HL-60 (cell line): Measurements from ENCODE around the gene TAF11L5.
"Not testable (repeated sequence)": the region's sequence is repeated elsewhere in the genome, so short reads cannot be mapped to it uniquely, and the experiment has no call there.

Source experiments
- DNase-seq, 2 experiments: peaks; one replicate each; pipeline ENCODE4 v3.0.0-alpha.2; 2010 to 2020; ENCODE audit warnings: low read depth in 1 of 2, low spot score in 1 of 2
- H3K27ac ChIP-seq: fragments of 250-450 bp; sonication (Bioruptor Pico); replicated peaks from 2 replicates; pipeline ENCODE4 v1.5.1; 2020; ENCODE audit warnings: mild to moderate bottlenecking, moderate library complexity
- H3K27me3 ChIP-seq: fragments of 250-450 bp; sonication (Bioruptor Pico); 2 replicates; pipeline ENCODE4 v1.5.1; 2021; ENCODE audit warnings: mild to moderate bottlenecking, moderate library complexity; ENCODE audit not compliant: insufficient read depth, poor library complexity, severe bottlenecking
- H3K4me3 ChIP-seq: replicated peaks from 2 replicates; pipeline ENCODE4 v1.5.1; 2011; ENCODE audit warnings: mild to moderate bottlenecking, control low read depth, low read length; ENCODE audit not compliant: insufficient read depth
- CTCF ChIP-seq: IDR thresholded peaks from one replicate; pipeline ENCODE4 v1.5.1; 2011; ENCODE audit warnings: low read length, control low read depth, inconsistent platforms; ENCODE audit not compliant: insufficient read depth
- GABPA ChIP-seq: IDR thresholded peaks from 2 replicates; pipeline ENCODE4 v1.6.1; 2012; ENCODE audit warnings: low read depth
- POLR2AphosphoS5 ChIP-seq: IDR thresholded peaks from 2 replicates; pipeline ENCODE4 v1.6.1; 2012; ENCODE audit warnings: low read depth
- REST ChIP-seq: IDR thresholded peaks from 2 replicates; pipeline ENCODE4 v1.6.1; 2012; ENCODE audit warnings: low read depth; ENCODE audit not compliant: insufficient replicate concordance
- SPI1 ChIP-seq: IDR thresholded peaks from 2 replicates; pipeline ENCODE4 v1.6.1; 2012; ENCODE audit warnings: low read depth, mild to moderate bottlenecking, borderline replicate concordance

TAF11L5 gene

GRCh38 chr5:17482790-17483189 is 42.2 kb upstream of the TAF11L5 start:
- no peak for DNase-seq
- TF ChIP-seq REST, result no peak
- no peak for TF ChIP-seq CTCF
- TF ChIP-seq GABPA, result no peak
- Histone ChIP-seq H3K4me3 (no peak overlapping the region), H3K27ac (no peak overlapping the region), H3K27me3 (no peaks in the 10 kb centered on the region)

- not testable (repeated sequence) for H3K27ac ChIP-seq, H3K4me3 ChIP-seq, H3K27me3 ChIP-seq
- peak in 1 of 2 experiments; percentile 34 for DNase-seq
Observed at GRCh38 chr5:17486464-17487173, 38.4 kb upstream of the TAF11L5 start.

GRCh38 chr5:17487174-17487512 is 37.9 kb upstream of the TAF11L5 start:
- DNase-seq, result no peak
- TF ChIP-seq REST (no peak), GABPA (no peak), POLR2AphosphoS5 (no peak), CTCF (no peak), SPI1 (no peak)
- no peak overlapping the region for H3K27ac ChIP-seq
- no peaks in the 10 kb centered on the region for H3K27me3 ChIP-seq
- H3K4me3 ChIP-seq, result no peak overlapping the region

- H3K27ac ChIP-seq, H3K27me3 ChIP-seq, H3K4me3 ChIP-seq, DNase-seq: not testable (repeated sequence)
Observed at GRCh38 chr5:17491257-17491656, 33.8 kb upstream of the TAF11L5 start.

GRCh38 chr5:17492770-17493169 is 32.3 kb upstream of the TAF11L5 start:
- no peak for DNase-seq
- H3K27me3 ChIP-seq, result no peaks in the 10 kb centered on the region
- no peak overlapping the region for H3K4me3 ChIP-seq
- TF ChIP-seq POLR2AphosphoS5 (no peak), SPI1 (no peak), CTCF (no peak), REST (no peak), GABPA (no peak)
- no peak overlapping the region for H3K27ac ChIP-seq
